ENCODE data around the gene BIRC2. TPM values are rescaled to one million over a fixed set of nuclear protein-coding genes. Genes with fewer than 3 reads are reported as not detected.
A peak's percentile ranks its signal among the peaks of the same experiment; 100 is the strongest.

The BIRC2 gene
- total RNA-seq, 1 donor from 2014 or later: 56.6 TPM

GRCh38 chr11:102341844-102342318, 5.1 kb upstream of the BIRC2 start:
- no peak overlapping the region for H3K4me3 ChIP-seq (ENCODE audit: low read depth, low read length)
- TF ChIP-seq CTCF (IDR thresholded peaks at IDR 0.05; ENCODE audit: insufficient read depth, low read length, severe bottlenecking): peak; percentile 73
- FAIRE-seq (peak; percentile 84), DNase-seq (ENCODE audit: low read depth) (peak; percentile 78)
- H3K27me3 ChIP-seq (ENCODE audit: control insufficient read depth, insufficient read depth, low read length): no peaks in the 10 kb centered on the region
- no peaks in the 10 kb centered on the region for H3K36me3 ChIP-seq (ENCODE audit: control insufficient read depth, insufficient read depth, low read length)

- H3K36me3 ChIP-seq (ENCODE audit: control insufficient read depth, insufficient read depth, low read length): no peaks in the 10 kb centered on the region
- FAIRE-seq: no peak
- peak; percentile 61 for DNase-seq (ENCODE audit: low read depth)
- H3K27me3 ChIP-seq (ENCODE audit: control insufficient read depth, insufficient read depth, low read length): no peaks in the 10 kb centered on the region
- no peak overlapping the region for H3K4me3 ChIP-seq (ENCODE audit: low read depth, low read length)
- TF ChIP-seq CTCF (IDR thresholded peaks at IDR 0.05; ENCODE audit: insufficient read depth, low read length, severe bottlenecking): no peak
Measured at GRCh38 chr11:102343809-102344208, 3.2 kb upstream of the BIRC2 start.

- Histone ChIP-seq H3K36me3 (ENCODE audit: control insufficient read depth, insufficient read depth, low read length) (peaks cover 5% of the 10 kb centered on the region), H3K27me3 (ENCODE audit: control insufficient read depth, insufficient read depth, low read length) (no peaks in the 10 kb centered on the region), H3K4me3 (ENCODE audit: low read depth, low read length) (peak overlapping the region; percentile 52)
- FAIRE-seq: no peak
- no peak for TF ChIP-seq CTCF (IDR thresholded peaks at IDR 0.05; ENCODE audit: insufficient read depth, low read length, severe bottlenecking)
- DNase-seq (ENCODE audit: low read depth): peak; percentile 78
Measured at GRCh38 chr11:102345904-102346303, 1.1 kb upstream of the BIRC2 start.

GRCh38 chr11:102346456-102346747, 612 bp upstream of the BIRC2 start:
- H3K36me3 ChIP-seq (ENCODE audit: control insufficient read depth, insufficient read depth, low read length): peaks cover 5% of the 10 kb centered on the region
- no peaks in the 10 kb centered on the region for H3K27me3 ChIP-seq (ENCODE audit: control insufficient read depth, insufficient read depth, low read length)
- FAIRE-seq (no peak), DNase-seq (ENCODE audit: low read depth) (no peak)
- no peak for TF ChIP-seq CTCF (IDR thresholded peaks at IDR 0.05; ENCODE audit: insufficient read depth, low read length, severe bottlenecking)
- peak overlapping the region; percentile 52 for H3K4me3 ChIP-seq (ENCODE audit: low read depth, low read length)

GRCh38 chr11:102347462-102348370, 702 bp downstream of the BIRC2 start:
- Histone ChIP-seq H3K36me3 (ENCODE audit: control insufficient read depth, insufficient read depth, low read length) (peaks cover 5% of the 10 kb centered on the region), H3K27me3 (ENCODE audit: control insufficient read depth, insufficient read depth, low read length) (no peaks in the 10 kb centered on the region), H3K4me3 (ENCODE audit: low read depth, low read length) (peak overlapping the region; percentile 52)
- TF ChIP-seq CTCF (IDR thresholded peaks at IDR 0.05; ENCODE audit: insufficient read depth, low read length, severe bottlenecking): no peak
- FAIRE-seq: no peak
- DNase-seq (ENCODE audit: low read depth): peak; percentile 44

Data from bronchial epithelial cell (primary cell).